CD4-positive, alpha-beta memory T cell (primary cell): ENCODE data around the gene LGR4. TPM values are rescaled to one million over a fixed set of nuclear protein-coding genes. Genes with fewer than 3 reads are reported as not detected.

Source experiments
- CTCF ChIA-PET: fragments of 350-600 bp; sonication (Branson Sonifier 250); formaldehyde crosslinking; loops from one replicate; lab custom pipeline; 2021; ENCODE audit warnings: inconsistent platforms; ENCODE audit not compliant: partially characterized antibody; lab: Charles Lee
- POLR2A ChIA-PET: fragments of 350-600 bp; sonication (Branson Sonifier 250); formaldehyde crosslinking; loops from one replicate; lab custom pipeline; 2021; ENCODE audit not compliant: partially characterized antibody; lab: Charles Lee
- DNase-seq, 5 donors: peaks; one replicate each; pipeline versions ENCODE4 v3.0.0 to v3.0.0-alpha.2; 2020 to 2022; ENCODE audit warnings: mixed read lengths in 1 of 5
- H3K27ac ChIP-seq: one replicate; pipeline ENCODE4 v1.7.0; 2013; ENCODE audit warnings: low read depth, low read length
- H3K27me3 ChIP-seq: 2 replicates; pipeline ENCODE4 v1.7.0; 2013; ENCODE audit warnings: mild to moderate bottlenecking, low read length, moderate library complexity; ENCODE audit not compliant: insufficient read depth
- H3K36me3 ChIP-seq: 2 replicates; pipeline ENCODE4 v1.7.0; 2013; ENCODE audit warnings: mild to moderate bottlenecking, low read length, moderate library complexity; ENCODE audit not compliant: insufficient read depth
- H3K4me1 ChIP-seq: 2 replicates; pipeline ENCODE4 v1.7.0; 2013; ENCODE audit warnings: mild to moderate bottlenecking, low read length, moderate library complexity; ENCODE audit not compliant: insufficient read depth
- H3K4me3 ChIP-seq, 2 donors: one replicate each; pipeline ENCODE4 v1.7.0; 2013; ENCODE audit warnings: low read length in 2 of 2, mild to moderate bottlenecking in 1 of 2
- H3K9me3 ChIP-seq, 2 donors: one replicate each; pipeline ENCODE4 v1.7.0; 2013; ENCODE audit warnings: low read length in 2 of 2, control low read depth in 1 of 2; ENCODE audit not compliant: control insufficient read depth in 1 of 2
- H3K27ac Mint-ChIP-seq, 7 donors: one replicate each; pipeline ENCODE4 v1.8.0; 2020 to 2021; ENCODE audit warnings: mixed read lengths in 7 of 7, mild to moderate bottlenecking in 6 of 7, inconsistent platforms in 3 of 7, moderate library complexity in 3 of 7
- H3K27me3 Mint-ChIP-seq, 2 donors: one replicate each; pipeline ENCODE4 v1.8.0; 2020 to 2021; ENCODE audit warnings: mixed read lengths in 2 of 2
- H3K36me3 Mint-ChIP-seq, 2 donors: one replicate each; pipeline ENCODE4 v1.8.0; 2020 to 2021; ENCODE audit warnings: mixed read lengths in 2 of 2, inconsistent platforms in 1 of 2, mild to moderate bottlenecking in 1 of 2
- H3K4me1 Mint-ChIP-seq, 4 donors: one replicate each; pipeline ENCODE4 v1.8.0; 2020 to 2021; ENCODE audit warnings: mixed read lengths in 4 of 4, mild to moderate bottlenecking in 1 of 4
- H3K4me3 Mint-ChIP-seq, 8 donors: one replicate each; pipeline ENCODE4 v1.8.0; 2020 to 2021; ENCODE audit warnings: mixed read lengths in 8 of 8, mild to moderate bottlenecking in 7 of 8, moderate library complexity in 6 of 8, inconsistent platforms in 3 of 8
- H3K9me3 Mint-ChIP-seq, 8 donors: one replicate each; pipeline ENCODE4 v1.8.0; 2020 to 2021; ENCODE audit warnings: mixed read lengths in 8 of 8, mild to moderate bottlenecking in 5 of 8, inconsistent platforms in 3 of 8, moderate library complexity in 1 of 8
- intact Hi-C: fragments of 100-400 bp; cut with micrococcal nuclease; formaldehyde crosslinking; loops from one replicate; pipeline ENCODE4 v1.15.1; 2023
- polyA plus RNA-seq, 2 donors: library from polyadenylated mRNA; unstranded; fragments of 300-500 nt; fragmentation: Illumina TruSeq; gene quantifications; one replicate each; pipeline ENCODE4 v1.2.3, GENCODE V29; 2021
- total RNA-seq, 2 experiments: library from RNA; stranded (reverse); gene quantifications; one replicate each; pipeline ENCODE4 v1.2.3, GENCODE V29; 2021

The LGR4 gene
- total and polyA plus RNA-seq, 4 experiments from 2014 or later: 0.03 to 1.6 (median 0.58) TPM

DNA sequence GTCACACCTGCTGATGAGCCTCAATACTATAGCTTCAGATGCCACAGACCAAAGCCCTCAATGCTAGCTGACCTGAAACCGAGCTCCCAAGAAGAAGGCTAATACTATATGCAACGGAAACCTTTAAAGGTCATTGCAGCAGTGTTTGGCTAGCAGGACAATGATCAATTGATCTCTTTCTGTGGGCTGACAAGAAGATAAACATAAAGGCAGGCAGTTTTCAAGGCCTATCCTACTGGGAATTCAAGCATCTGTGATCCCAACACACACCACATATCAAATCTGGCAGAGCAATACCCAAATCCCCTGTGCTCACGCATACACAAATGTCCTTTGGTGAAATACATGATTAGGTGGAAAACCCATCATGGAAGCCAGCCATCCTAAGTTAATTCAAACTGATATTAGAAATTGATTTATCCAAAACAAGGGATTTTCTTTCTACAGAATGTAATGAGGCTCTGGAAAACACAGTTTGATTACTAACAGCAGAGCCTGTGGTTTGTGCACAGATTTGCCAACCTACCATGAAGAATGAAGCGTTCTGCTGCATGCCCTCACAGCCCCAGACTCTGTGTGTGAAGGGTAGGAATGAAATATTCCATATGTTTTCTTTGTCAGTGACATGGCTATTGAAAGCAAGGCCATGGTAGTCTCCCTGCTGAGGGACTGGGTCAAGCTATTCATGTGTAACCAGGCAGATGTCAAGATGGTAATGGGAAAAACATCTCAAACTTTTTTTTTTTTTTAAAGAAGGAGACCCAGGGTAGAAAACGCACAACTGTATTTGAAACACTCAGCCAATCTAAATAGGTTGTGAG lies 12.2 kb downstream of the LGR4 start:
- H3K9me3 ChIP-seq: no peaks in the 10 kb centered on the region
- DNase-seq: no peak
- H3K27me3 Mint-ChIP-seq: peaks cover 5 to 7% of the 10 kb centered on the region in 2 donors
- H3K27ac Mint-ChIP-seq: no peak overlapping the region
- H3K36me3 Mint-ChIP-seq: no peaks in the 10 kb centered on the region
- no peaks in the 10 kb centered on the region for H3K4me1 Mint-ChIP-seq
- H3K27ac ChIP-seq: no peak overlapping the region
- ChIA-PET POLR2A (no interaction called here), CTCF (no interaction called here)
- no peaks in the 10 kb centered on the region for H3K27me3 ChIP-seq
- no peaks in the 10 kb centered on the region for H3K9me3 Mint-ChIP-seq
- H3K4me1 ChIP-seq: no peaks in the 10 kb centered on the region
- H3K4me3 ChIP-seq: no peak overlapping the region
- H3K36me3 ChIP-seq: no peaks in the 10 kb centered on the region
- H3K4me3 Mint-ChIP-seq: no peak overlapping the region
- intact Hi-C loops: no loop called here

DNA sequence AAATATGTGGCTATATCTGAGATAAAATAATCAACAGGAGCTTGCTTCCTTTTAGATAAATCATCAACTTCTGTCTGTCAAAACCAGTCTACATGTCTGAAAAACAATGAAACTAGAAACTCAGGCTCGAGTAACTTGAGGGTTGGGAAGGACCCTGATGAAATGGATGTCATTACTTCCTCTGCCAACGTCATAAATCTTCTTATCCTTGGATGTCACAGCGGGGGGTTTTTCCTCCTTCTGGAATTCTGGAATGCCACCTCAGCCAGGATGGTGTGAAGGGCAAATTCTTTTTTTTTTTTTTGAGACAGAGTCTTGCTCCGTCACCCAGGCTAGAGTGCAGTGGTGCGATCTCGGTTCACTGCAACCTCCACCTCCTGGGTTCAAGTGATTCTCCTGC lies 13.4 kb downstream of the LGR4 start:
- H3K36me3 ChIP-seq: no peaks in the 10 kb centered on the region
- Mint-ChIP-seq H3K4me1 (no peaks in the 10 kb centered on the region), H3K36me3 (no peaks in the 10 kb centered on the region), H3K27me3 (peaks cover 6 to 7% of the 10 kb centered on the region in 2 donors), H3K27ac (no peak overlapping the region), H3K4me3 (no peak overlapping the region), H3K9me3 (no peaks in the 10 kb centered on the region)
- H3K27me3 ChIP-seq: no peaks in the 10 kb centered on the region
- ChIA-PET POLR2A (no interaction called here), CTCF (no interaction called here)
- intact Hi-C loops: no loop called here
- H3K9me3 ChIP-seq: no peaks in the 10 kb centered on the region
- no peak overlapping the region for H3K4me3 ChIP-seq
- no peaks in the 10 kb centered on the region for H3K4me1 ChIP-seq
- no peak for DNase-seq
- H3K27ac ChIP-seq: no peak overlapping the region

DNA sequence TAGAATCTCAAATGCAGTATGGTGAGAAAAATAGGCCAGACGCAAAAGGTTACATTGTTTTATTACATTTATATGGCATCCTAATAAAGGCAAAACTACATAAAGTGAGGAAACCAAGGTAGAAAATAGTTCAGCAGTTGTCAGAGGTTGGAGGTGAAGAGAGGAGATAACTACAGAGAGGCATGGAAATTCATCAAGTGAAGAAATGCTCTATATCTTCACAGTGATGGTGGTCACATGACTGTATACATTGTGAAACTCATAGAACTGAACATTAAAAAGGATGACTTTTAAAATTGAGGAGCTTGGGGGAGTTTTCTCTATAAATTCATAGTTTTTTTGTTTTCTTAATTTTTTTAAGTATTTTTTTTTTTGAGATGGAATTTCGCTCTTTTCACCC lies 14.4 kb downstream of the LGR4 start:
- Mint-ChIP-seq H3K27ac (no peak overlapping the region), H3K4me1 (no peaks in the 10 kb centered on the region), H3K4me3 (no peak overlapping the region), H3K27me3 (peaks cover 4% of the 10 kb centered on the region in 2 donors), H3K9me3 (no peaks in the 10 kb centered on the region), H3K36me3 (no peaks in the 10 kb centered on the region)
- Histone ChIP-seq H3K27ac (no peak overlapping the region), H3K36me3 (no peaks in the 10 kb centered on the region), H3K9me3 (no peaks in the 10 kb centered on the region), H3K4me1 (no peaks in the 10 kb centered on the region), H3K4me3 (no peak overlapping the region), H3K27me3 (no peaks in the 10 kb centered on the region)
- ChIA-PET CTCF (no interaction called here), POLR2A (no interaction called here)
- intact Hi-C loops: no loop called here
- no peak for DNase-seq

DNA sequence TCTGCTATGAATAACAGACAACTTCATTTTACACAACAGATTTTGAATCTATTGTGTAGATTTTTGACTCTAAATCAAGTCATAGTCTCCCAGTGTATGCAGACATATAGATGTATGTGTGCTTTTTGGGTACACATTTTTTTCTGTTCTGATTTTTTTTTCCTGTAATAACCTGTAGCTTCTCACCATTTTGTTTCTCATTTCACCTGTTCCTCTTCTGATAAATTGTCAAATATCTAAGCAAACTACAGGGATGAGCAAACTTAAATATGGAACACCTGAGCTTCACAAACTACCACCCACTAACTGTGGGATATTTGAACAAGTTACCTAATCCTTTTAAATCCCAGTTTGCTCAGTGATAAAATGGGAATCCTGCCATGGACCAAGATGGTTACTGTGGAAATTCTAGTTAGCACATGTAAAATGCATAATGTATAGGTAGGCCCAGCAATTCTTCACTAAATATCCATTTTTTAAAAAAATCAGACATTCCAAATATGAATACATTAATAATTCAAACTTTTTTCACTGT lies 15.7 kb downstream of the LGR4 start:
- H3K27me3 Mint-ChIP-seq: peaks cover 4% of the 10 kb centered on the region in 2 donors
- no peaks in the 10 kb centered on the region for H3K4me1 Mint-ChIP-seq
- H3K4me3 Mint-ChIP-seq: no peak overlapping the region
- Histone ChIP-seq H3K9me3 (no peaks in the 10 kb centered on the region), H3K36me3 (no peaks in the 10 kb centered on the region), H3K4me1 (no peaks in the 10 kb centered on the region), H3K4me3 (no peak overlapping the region), H3K27me3 (no peaks in the 10 kb centered on the region), H3K27ac (no peak overlapping the region)
- H3K36me3 Mint-ChIP-seq: no peaks in the 10 kb centered on the region
- CTCF ChIA-PET: no interaction called here
- peaks cover 0 to 4% (median 0%) of the 10 kb centered on the region in 8 donors for H3K9me3 Mint-ChIP-seq
- no peak overlapping the region for H3K27ac Mint-ChIP-seq
- intact Hi-C loops: no loop called here
- DNase-seq: no peak
- POLR2A ChIA-PET: no interaction called here

DNA sequence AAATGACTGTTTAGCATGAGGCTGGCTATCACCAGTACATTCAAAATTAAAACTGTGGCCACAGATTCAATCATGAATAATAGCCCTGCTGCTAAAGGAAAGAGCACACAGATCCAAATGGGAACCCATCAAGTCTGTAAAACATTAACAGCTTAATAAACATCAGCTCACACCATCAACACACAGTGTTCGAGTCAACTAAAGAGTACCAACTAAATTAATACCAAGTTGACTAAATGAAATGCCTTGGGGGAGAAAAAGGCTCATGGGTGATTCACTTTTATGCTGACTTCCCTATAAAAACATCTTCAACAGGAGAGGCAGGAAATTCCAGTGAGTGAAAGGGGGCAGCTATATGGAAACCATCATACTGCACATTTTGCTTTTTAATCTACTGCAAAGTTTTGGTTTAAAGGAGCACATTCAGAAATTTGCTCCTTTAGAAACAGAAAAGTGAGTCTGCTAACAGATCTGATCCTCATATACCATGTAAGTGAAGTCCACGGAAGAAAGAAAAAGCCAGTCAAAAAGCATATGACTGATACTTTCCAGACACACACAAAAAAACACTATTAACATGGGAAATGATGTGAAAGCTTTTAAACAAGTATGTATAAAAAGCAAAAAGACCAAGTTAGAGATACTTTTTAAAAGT lies 16.3 kb downstream of the LGR4 start:
- no peaks in the 10 kb centered on the region for H3K4me1 ChIP-seq
- ChIA-PET CTCF (interaction anchor here (1.9 kb wide), 1 partner anchor 30 kb away, joined by 4 read pairs; no protein-coding TSS in a partner anchor), POLR2A (no interaction called here)
- Mint-ChIP-seq H3K27ac (no peak overlapping the region), H3K27me3 (peaks cover 1 to 2% of the 10 kb centered on the region in 2 donors), H3K36me3 (no peaks in the 10 kb centered on the region), H3K4me3 (no peak overlapping the region), H3K4me1 (no peaks in the 10 kb centered on the region), H3K9me3 (peaks cover 0 to 4% (median 0%) of the 10 kb centered on the region in 8 donors)
- H3K27me3 ChIP-seq: no peaks in the 10 kb centered on the region
- intact Hi-C loops: no loop called here
- DNase-seq: no peak
- H3K9me3 ChIP-seq: no peaks in the 10 kb centered on the region
- H3K4me3 ChIP-seq: no peak overlapping the region
- H3K27ac ChIP-seq: no peak overlapping the region
- H3K36me3 ChIP-seq: no peaks in the 10 kb centered on the region

DNA sequence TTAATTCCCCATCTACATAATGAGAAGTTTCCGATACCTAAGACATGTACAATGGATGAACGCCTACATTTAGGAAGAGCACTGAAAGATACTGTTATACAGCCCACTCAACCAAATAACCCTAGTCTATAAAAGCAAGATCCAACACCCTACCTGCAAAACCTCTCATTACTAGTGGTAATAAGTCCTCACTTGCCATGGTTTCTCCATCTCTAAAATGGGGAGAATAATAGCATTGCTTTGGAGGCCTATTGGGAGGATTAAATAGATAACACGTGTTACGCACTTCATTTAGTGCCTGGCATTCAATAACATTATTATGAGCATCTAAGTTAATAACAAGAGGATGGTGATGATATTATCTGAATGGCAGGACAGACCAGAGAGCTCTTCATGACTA lies 16.9 kb downstream of the LGR4 start:
- ChIA-PET CTCF (interaction anchor here (1.9 kb wide), 1 partner anchor 30 kb away, joined by 4 read pairs; no protein-coding TSS in a partner anchor), POLR2A (no interaction called here)
- DNase-seq: no peak
- H3K27ac ChIP-seq: no peak overlapping the region
- no peaks in the 10 kb centered on the region for H3K36me3 Mint-ChIP-seq
- H3K27me3 ChIP-seq: no peaks in the 10 kb centered on the region
- no peaks in the 10 kb centered on the region for H3K36me3 ChIP-seq
- H3K9me3 ChIP-seq: no peaks in the 10 kb centered on the region
- intact Hi-C loops: no loop called here
- H3K27me3 Mint-ChIP-seq: peaks cover 1 to 2% of the 10 kb centered on the region in 2 donors
- H3K27ac Mint-ChIP-seq: no peak overlapping the region
- H3K4me1 Mint-ChIP-seq: no peaks in the 10 kb centered on the region
- H3K4me3 Mint-ChIP-seq: no peak overlapping the region
- H3K4me3 ChIP-seq: no peak overlapping the region
- H3K9me3 Mint-ChIP-seq: peaks cover 0 to 4% (median 0%) of the 10 kb centered on the region in 8 donors
- no peaks in the 10 kb centered on the region for H3K4me1 ChIP-seq

DNA sequence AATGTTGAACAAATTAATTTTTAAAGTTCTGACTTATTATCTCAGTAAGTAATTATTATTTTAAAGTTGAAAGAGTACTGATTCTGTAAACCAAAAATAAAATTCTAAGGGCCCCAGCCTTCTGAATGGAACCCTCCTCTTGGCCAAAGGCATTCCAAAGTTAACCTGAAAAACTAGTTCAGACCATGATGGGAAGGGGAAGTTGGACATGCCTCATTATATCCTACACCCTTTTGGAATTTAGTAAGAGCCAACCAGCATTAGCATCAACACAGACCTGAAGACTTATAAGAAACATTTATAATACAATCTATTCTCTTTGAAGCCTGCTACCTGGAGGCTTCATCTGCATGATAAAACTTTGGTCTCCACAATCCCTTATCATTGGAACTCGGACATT lies 18.9 kb downstream of the LGR4 start:
- H3K27ac ChIP-seq: no peak overlapping the region
- Mint-ChIP-seq H3K4me3 (no peak overlapping the region), H3K27ac (no peak overlapping the region), H3K4me1 (no peaks in the 10 kb centered on the region), H3K9me3 (peaks cover 0 to 4% (median 0%) of the 10 kb centered on the region in 8 donors), H3K36me3 (no peaks in the 10 kb centered on the region), H3K27me3 (peaks cover 0 to 1% of the 10 kb centered on the region in 2 donors)
- H3K36me3 ChIP-seq: no peaks in the 10 kb centered on the region
- H3K27me3 ChIP-seq: no peaks in the 10 kb centered on the region
- no peaks in the 10 kb centered on the region for H3K9me3 ChIP-seq
- H3K4me1 ChIP-seq: no peaks in the 10 kb centered on the region
- intact Hi-C loops: no loop called here
- ChIA-PET CTCF (no interaction called here), POLR2A (no interaction called here)
- H3K4me3 ChIP-seq: no peak overlapping the region
- DNase-seq: no peak
